Upper lobe of left lung (tissue), 6 donors: ENCODE results near the gene TRUB2. TPM values are rescaled to one million over a fixed set of nuclear protein-coding genes. Genes with fewer than 3 reads are reported as not detected.

Source experiments
- ATAC-seq, 2 donors: fragments of 200-7000 bp; cut with Tn5 transposase; one replicate each; pipeline ENCODE4 v1.9.1; 2022; ENCODE audit warnings: mild to moderate bottlenecking in 2 of 2, moderate library complexity in 2 of 2; ENCODE audit not compliant: low FRiP score in 2 of 2
- DNase-seq, 2 donors: peaks; one replicate each; pipeline ENCODE4 v3.0.0-alpha.2; 2019 to 2020
- H3K27ac ChIP-seq, 4 donors: fragments of 200-600 bp; sonication (generic); one replicate each; pipeline ENCODE4 v1.5.1; 2016 to 2019
- H3K27me3 ChIP-seq, 4 donors: fragments of 200-600 bp; sonication (generic); one replicate each; pipeline ENCODE4 v1.5.1; 2017 to 2019
- H3K36me3 ChIP-seq, 4 donors: fragments of 200-600 bp; sonication (generic); one replicate each; pipeline ENCODE4 v1.5.1; 2016 to 2019
- H3K4me1 ChIP-seq, 4 donors: fragments of 200-600 bp; sonication (generic); one replicate each; pipeline ENCODE4 v1.5.1; 2018 to 2019
- H3K4me3 ChIP-seq, 4 donors: fragments of 200-600 bp; sonication (generic); one replicate each; pipeline ENCODE4 v1.5.1; 2017 to 2019; ENCODE audit warnings: mild to moderate bottlenecking in 2 of 4, moderate library complexity in 1 of 4
- H3K9me3 ChIP-seq, 4 donors: fragments of 200-600 bp; sonication (generic); one replicate each; pipeline ENCODE4 v1.5.1; 2018 to 2019
- EP300 ChIP-seq, 4 donors: sonication (generic); formaldehyde crosslinking; IDR thresholded peaks; one replicate each; pipeline ENCODE4 v1.5.1; 2017; ENCODE audit warnings: antibody characterized with exemption in 4 of 4, control low read depth in 2 of 4
- POLR2A ChIP-seq, 4 donors: fragments of 450-650 bp; IDR thresholded peaks; one replicate each; pipeline ENCODE4 v1.5.1; 2016 to 2017; ENCODE audit warnings: antibody characterized with exemption in 4 of 4, mild to moderate bottlenecking in 2 of 4
- POLR2AphosphoS5 ChIP-seq, 2 donors: sonication (generic); formaldehyde crosslinking; IDR thresholded peaks; one replicate each; pipeline ENCODE4 v1.5.1; 2017; ENCODE audit warnings: antibody characterized with exemption in 2 of 2
- WGBS, 2 donors: methylation state at CpG; one replicate each; pipeline ENCODE4 v1.1.5; 2017 to 2018; 5-methylcytosine and 5-hydroxymethylcytosine counted together
- total RNA-seq, 6 donors: library from RNA; depleted of rRNA in 4 of 6; stranded (reverse); fragments of >200 nt in 4 of 6; gene quantifications; one replicate each; pipeline versions ENCODE4 v1.1.0 to v1.2.1, GENCODE V29; 2016 to 2021
- TF ChIP-seq, protein P1 (sequence below), 6 experiments: fragments of 450-650 bp in 4 of 6; fragments of 200-600 bp in 2 of 6; sonication (generic) in 2 of 6; IDR thresholded peaks; one replicate each; pipeline ENCODE4 v1.5.1; 2016 to 2019; ENCODE audit warnings: antibody characterized with exemption in 6 of 6
- donor health status: DM: no; HTN: no; CAD: no; lungs with moderate emphysema.
- donor health status: DM: no; HTN: yes; CAD: no; lungs with severe emphysema.

The TRUB2 gene
- total RNA-seq, 6 donors from 2014 or later, result 6.9 to 24.1 (median 9.7) TPM

DNA sequence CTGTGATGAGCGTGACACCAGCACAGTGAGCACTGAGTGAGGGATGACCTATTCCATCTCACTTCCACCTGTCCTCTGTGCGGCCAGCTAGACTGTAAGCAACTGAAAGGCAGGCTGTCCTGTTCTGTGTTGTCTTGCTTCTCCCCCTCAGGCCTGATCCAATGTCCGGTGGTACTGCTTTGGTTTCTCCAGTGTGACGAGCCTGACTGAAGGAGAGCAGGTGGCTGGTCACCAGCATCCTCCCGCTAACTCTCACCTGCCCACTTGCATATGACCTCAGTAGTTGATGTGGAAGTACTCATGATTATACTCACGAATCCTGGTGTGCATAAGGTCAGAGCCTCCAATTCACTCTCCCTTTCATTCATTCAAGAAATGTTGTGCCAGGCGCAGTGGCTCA, 15.7 kb upstream of the TRUB2 start:
- no peak overlapping the region for H3K4me3 ChIP-seq
- DNase-seq (no peak), ATAC-seq (no peak)
- H3K27ac ChIP-seq, result no peak overlapping the region
- no peaks in the 10 kb centered on the region for H3K27me3 ChIP-seq
- 92% methylated on average over 7 of the region's 7 CpGs for WGBS, 2 donors
- H3K9me3 ChIP-seq, result no peaks in the 10 kb centered on the region
- TF ChIP-seq POLR2AphosphoS5 (IDR thresholded peaks at IDR 0.05) (no peak), EP300 (IDR thresholded peaks at IDR 0.05) (no peak), POLR2A (IDR thresholded peaks at IDR 0.05) (no peak)
- TF ChIP-seq, protein P1, sequence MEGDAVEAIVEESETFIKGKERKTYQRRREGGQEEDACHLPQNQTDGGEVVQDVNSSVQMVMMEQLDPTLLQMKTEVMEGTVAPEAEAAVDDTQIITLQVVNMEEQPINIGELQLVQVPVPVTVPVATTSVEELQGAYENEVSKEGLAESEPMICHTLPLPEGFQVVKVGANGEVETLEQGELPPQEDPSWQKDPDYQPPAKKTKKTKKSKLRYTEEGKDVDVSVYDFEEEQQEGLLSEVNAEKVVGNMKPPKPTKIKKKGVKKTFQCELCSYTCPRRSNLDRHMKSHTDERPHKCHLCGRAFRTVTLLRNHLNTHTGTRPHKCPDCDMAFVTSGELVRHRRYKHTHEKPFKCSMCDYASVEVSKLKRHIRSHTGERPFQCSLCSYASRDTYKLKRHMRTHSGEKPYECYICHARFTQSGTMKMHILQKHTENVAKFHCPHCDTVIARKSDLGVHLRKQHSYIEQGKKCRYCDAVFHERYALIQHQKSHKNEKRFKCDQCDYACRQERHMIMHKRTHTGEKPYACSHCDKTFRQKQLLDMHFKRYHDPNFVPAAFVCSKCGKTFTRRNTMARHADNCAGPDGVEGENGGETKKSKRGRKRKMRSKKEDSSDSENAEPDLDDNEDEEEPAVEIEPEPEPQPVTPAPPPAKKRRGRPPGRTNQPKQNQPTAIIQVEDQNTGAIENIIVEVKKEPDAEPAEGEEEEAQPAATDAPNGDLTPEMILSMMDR (IDR thresholded peaks at IDR 0.05), result no peak
- peaks cover 0 to 16% (median 10%) of the 10 kb centered on the region in 4 donors for H3K36me3 ChIP-seq
- H3K4me1 ChIP-seq, result peaks cover 4 to 19% (median 12%) of the 10 kb centered on the region in 4 donors

DNA sequence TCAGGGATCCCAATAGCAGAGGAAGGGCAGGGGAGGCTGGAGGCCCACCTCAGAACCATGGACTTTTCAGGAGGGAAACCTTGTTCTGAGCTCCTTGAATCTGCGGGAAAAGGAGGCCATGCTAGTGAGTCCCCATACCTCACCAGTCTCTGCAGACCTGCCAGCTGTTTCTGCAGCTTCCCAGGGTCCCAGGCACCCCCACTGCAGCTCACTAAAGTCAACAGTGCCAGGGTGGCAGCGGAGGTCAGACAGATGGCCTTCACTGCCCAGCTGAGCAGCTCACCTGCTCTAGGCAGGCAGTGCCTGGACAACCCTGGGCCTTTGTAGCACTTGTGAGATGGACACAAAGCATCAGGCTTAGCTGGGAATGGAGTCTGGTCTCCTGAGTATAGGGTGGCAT, 13.7 kb upstream of the TRUB2 start:
- peaks cover under 1 to 9% (median 4%) of the 10 kb centered on the region in 4 donors for H3K4me1 ChIP-seq
- H3K9me3 ChIP-seq, result no peaks in the 10 kb centered on the region
- H3K36me3 ChIP-seq, result peaks cover 0 to 27% (median 15%) of the 10 kb centered on the region in 4 donors
- DNase-seq (no peak), ATAC-seq (no peak)
- no peaks in the 10 kb centered on the region for H3K27me3 ChIP-seq
- H3K4me3 ChIP-seq, result no peak overlapping the region
- no peak for TF ChIP-seq POLR2A (IDR thresholded peaks at IDR 0.05)
- TF ChIP-seq EP300 (IDR thresholded peaks at IDR 0.05), result no peak
- TF ChIP-seq, protein P1 (IDR thresholded peaks at IDR 0.05), result no peak
- TF ChIP-seq POLR2AphosphoS5 (IDR thresholded peaks at IDR 0.05), result no peak
- WGBS, 2 donors, result 83 to 100% methylated on average over 1 to 2 of the region's 2 CpGs
- no peak overlapping the region for H3K27ac ChIP-seq

DNA sequence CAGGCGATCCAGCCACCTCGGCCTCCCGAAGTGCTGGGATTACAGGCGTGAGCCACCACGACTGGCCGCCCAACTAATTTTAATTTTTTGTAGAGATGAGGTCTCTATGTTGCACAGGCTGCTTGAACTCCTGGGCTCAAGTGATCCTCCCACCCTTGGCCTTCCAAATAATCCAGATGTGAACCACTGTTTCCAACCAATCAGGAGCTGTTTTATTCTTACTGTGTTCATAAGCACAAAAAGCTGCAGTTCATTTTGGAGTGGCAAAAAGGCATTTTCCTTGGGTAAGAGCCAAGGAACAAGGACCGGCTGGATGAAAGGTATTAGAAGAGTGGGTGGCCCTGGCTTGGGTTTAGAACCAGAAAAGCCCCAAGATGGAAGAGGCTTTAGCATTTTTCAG, 12.9 kb upstream of the TRUB2 start:
- Histone ChIP-seq H3K9me3 (no peaks in the 10 kb centered on the region), H3K4me1 (peaks cover 0 to 6% (median 3%) of the 10 kb centered on the region in 4 donors), H3K4me3 (no peak overlapping the region), H3K27me3 (no peaks in the 10 kb centered on the region), H3K36me3 (peaks cover 0 to 27% (median 15%) of the 10 kb centered on the region in 4 donors), H3K27ac (no peak overlapping the region)
- DNase-seq, result no peak
- ATAC-seq, result no peak
- TF ChIP-seq POLR2AphosphoS5 (IDR thresholded peaks at IDR 0.05), result no peak
- no peak for TF ChIP-seq EP300 (IDR thresholded peaks at IDR 0.05)
- no peak for TF ChIP-seq POLR2A (IDR thresholded peaks at IDR 0.05)
- TF ChIP-seq, protein P1 (IDR thresholded peaks at IDR 0.05), result no peak
- 80 to 85% methylated on average over 7 of the region's 7 CpGs for WGBS, 2 donors

DNA sequence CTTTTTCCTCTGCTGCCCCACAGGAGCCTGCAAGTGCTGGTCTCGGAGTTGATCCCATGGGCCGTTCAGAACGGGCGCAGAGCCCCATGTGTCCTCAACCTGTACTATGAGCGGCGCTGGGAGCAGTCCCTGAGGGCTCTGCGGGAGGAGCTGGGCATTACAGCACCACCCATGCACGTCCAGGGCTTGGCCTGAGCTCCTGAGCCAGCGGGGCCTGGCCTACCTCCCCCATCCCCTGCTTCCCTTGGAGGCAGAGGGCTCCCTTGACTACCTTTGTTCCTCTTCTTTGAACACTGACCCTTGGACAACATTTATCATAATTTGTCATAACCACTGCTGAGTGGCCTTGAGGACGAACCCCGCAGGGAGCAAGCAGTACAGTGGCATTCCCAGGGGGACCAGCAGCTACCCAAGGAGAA, 11.2 kb upstream of the TRUB2 start:
- no peaks in the 10 kb centered on the region for H3K9me3 ChIP-seq
- 90 to 91% methylated on average over 3 to 11 of the region's 11 CpGs for WGBS, 2 donors
- no peak overlapping the region for H3K4me3 ChIP-seq
- TF ChIP-seq, protein P1 (IDR thresholded peaks at IDR 0.05), result no peak
- TF ChIP-seq EP300 (IDR thresholded peaks at IDR 0.05) (no peak), POLR2AphosphoS5 (IDR thresholded peaks at IDR 0.05) (no peak), POLR2A (IDR thresholded peaks at IDR 0.05) (no peak)
- no peaks in the 10 kb centered on the region for H3K27me3 ChIP-seq
- H3K36me3 ChIP-seq, result peaks cover 0 to 31% (median 17%) of the 10 kb centered on the region in 4 donors
- no peak overlapping the region for H3K27ac ChIP-seq
- ATAC-seq (no peak), DNase-seq (no peak)
- no peaks in the 10 kb centered on the region for H3K4me1 ChIP-seq

DNA sequence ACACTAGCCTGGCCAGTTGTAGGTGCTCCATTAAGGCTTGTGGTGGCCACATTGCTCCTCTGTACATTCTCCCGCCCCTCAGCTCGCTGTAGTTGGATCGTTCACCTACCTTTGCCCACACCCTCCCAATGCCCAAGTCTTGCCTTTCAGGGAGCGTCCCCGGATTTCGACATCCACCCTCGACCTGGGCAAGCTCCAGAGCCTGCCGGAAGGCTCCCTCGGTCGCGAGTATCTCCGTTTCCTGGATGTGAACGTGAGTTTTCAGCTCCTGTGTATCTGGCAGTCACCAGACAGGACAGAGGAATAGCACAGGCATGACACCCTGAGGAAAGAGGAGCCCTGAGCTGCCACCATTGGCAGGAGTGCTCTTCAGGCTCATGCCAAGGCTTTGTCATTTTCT, 3.4 kb upstream of the TRUB2 start:
- H3K36me3 ChIP-seq, result peaks cover 0 to 43% (median 23%) of the 10 kb centered on the region in 4 donors
- no peak for ATAC-seq
- no peaks in the 10 kb centered on the region for H3K9me3 ChIP-seq
- no peak overlapping the region for H3K4me3 ChIP-seq
- 91 to 92% methylated on average over 12 to 13 of the region's 13 CpGs for WGBS, 2 donors
- no peak overlapping the region for H3K27ac ChIP-seq
- no peak for DNase-seq
- H3K27me3 ChIP-seq, result no peaks in the 10 kb centered on the region
- H3K4me1 ChIP-seq, result peaks cover 19 to 33% (median 22%) of the 10 kb centered on the region in 4 donors
- TF ChIP-seq POLR2AphosphoS5 (IDR thresholded peaks at IDR 0.05) (no peak), POLR2A (IDR thresholded peaks at IDR 0.05) (no peak), EP300 (IDR thresholded peaks at IDR 0.05) (no peak)
- TF ChIP-seq, protein P1 (IDR thresholded peaks at IDR 0.05), result no peak
